Stimulated activated CD4-positive, alpha-beta T cell treated with anti-CD3 and anti-CD28 coated beads, Interleukin-12 subunit alpha, Interleukin-12 subunit beta, amount 100 ng/mL, for 24 hours (primary cell): Measurements from ENCODE around the gene TNFRSF18.
"Not testable (repeated sequence)": the region's sequence is repeated elsewhere in the genome, so short reads cannot be mapped to it uniquely, and the experiment has no call there.

ENCODE experiments used
- DNase-seq, 2 experiments: peaks; one replicate each; pipeline ENCODE4 v3.0.0-alpha.2; 2020; ENCODE audit warnings: low read depth in 2 of 2

TNFRSF18 gene, protein sequence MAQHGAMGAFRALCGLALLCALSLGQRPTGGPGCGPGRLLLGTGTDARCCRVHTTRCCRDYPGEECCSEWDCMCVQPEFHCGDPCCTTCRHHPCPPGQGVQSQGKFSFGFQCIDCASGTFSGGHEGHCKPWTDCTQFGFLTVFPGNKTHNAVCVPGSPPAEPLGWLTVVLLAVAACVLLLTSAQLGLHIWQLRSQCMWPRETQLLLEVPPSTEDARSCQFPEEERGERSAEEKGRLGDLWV

DNA sequence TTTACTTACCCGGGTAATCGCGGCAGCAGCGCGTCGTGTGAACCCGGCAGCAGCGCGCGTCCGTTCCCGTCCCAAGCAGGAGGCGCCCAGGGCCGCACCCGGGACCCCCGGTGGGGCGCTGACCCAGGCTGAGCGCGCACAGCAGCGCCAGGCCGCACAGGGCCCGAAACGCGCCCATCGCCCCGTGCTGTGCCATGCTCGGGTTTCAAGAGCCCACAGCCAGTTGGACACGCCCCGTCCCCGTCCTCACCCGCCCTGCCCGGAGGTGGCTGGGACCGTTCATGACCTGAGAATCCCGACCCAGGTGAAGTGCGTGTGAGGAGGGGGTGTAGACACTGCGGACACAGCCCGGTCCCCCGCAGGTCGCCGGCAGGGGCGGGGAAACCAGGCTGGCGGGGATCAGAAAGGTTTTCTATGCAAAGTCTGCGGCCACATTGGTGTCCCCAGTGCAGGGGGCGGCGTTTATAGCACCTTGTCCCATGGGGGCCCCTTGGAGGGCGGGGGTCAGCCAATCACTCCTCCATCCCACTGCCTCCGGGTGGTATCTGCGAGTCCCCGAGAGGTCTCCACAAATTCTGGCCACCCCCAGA is at the start of gene TNFRSF18:
Gene TNFRSF18 (minus strand): TSS at position 217 of the 590 bp plus-strand sequence. CDS start 21 bp downstream, at position 196.
- DNase-seq: no peak

DNA sequence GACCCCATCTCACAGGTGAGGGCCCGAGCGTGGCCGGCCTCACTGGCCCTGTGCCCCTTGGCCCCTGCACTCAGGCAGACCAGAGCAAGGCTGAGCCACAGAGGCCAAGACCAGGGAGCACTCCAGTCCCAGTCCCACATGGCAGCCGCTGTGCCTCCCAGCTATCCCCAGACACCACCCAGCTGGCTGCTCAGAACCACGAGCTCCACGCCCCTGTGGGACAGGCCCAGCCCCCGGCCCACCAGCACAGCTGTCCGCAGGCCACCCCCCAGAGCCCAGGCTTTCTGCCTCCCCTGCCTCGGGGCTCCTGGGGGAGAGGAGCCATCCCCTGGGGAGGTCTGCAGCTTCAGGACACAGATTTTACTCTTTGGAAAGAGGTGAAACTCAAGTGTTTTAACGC is 49.2 kb upstream of the TNFRSF18 start:
- no peak for DNase-seq

DNA sequence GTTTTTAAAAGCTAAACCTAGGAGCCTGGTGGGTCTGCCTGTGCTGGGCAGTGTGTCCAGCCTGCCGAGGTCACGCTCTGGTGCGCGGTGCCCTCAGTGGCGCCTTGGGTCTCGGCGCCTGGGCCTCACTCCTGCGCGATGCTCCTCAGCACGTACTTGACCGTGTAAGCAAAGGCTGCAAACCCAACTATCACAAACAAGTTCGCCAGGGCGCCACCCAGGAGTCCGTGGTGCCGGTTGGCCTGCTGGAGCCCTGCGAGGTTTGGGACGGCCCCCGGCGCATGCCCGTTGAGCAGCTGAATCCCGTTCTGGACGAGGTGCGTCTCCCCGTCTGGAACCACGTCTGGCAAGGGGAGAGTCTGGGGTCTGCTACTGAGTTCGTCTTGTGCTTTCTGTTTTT is 48.7 kb upstream of the TNFRSF18 start:
- DNase-seq: no peak

DNA sequence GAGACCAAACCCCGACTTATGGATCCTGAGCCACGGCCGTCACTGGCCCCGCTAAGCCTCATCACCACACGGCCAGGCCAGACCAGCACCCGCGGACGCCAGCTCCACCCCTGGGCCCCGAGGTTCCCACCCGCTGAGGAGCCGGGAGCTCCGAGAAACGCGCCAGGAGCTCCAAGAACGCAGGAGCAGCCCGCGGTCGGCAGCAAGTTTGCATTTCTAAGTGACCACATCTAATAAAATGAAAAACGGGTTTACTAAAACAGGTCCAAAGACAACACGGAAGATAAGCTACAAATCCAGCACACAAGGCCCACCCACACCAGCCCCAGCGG is 48.2 kb upstream of the TNFRSF18 start:
- no peak for DNase-seq

DNA sequence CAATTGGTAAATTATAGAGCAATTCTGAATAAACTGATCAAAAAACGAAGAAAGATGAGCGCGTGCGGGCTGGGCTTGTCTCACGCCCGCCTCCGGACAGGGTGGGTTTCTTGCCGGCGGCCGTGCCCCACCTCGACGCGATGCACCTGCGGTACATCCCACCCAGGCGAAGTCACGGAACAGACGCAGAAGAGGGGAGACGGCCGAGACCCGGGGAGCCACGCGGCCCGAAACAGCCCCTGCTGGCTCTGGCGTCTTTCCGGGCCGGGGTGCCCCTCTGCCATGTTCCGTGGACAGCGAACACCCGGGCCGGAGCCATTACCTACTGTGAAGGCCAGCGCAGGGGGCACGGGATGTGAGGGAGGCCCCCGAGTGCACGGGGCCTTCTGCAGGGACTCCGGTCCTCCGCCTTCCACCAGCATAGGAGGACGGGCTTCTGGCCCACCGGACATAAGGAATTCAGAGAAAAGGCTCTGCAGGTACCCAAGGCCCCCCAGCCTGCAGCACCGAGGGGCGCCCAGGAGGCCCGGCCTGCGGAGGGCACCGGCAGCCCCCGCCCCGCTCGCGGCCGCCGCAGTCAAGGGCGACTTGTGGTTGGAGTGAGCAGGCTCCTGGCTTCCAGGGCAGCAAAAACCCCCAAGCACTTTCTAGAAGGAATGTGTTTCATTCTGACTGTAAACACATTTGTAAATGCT is 47.7 kb upstream of the TNFRSF18 start:
- DNase-seq: no peak

DNA sequence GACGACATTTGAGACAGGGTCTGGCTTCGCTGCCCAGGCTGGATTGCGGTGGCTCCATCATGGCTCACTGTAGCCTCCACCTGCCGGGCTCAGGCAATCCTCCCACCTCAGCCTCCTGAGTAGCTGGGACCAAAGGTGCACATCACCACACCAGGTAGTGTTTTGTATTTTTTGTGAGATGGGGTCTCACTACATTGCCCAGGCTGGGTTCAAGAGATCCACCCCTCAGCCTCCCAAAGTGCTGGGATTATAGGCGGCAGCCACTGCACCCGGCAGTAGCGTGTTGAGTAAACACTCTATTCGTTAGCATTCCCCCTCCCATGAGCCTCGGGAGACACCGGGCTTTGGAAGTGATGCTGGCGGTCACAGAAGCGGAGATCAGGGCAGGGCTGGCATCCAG is 46.9 kb upstream of the TNFRSF18 start:
- no peak for DNase-seq

DNA sequence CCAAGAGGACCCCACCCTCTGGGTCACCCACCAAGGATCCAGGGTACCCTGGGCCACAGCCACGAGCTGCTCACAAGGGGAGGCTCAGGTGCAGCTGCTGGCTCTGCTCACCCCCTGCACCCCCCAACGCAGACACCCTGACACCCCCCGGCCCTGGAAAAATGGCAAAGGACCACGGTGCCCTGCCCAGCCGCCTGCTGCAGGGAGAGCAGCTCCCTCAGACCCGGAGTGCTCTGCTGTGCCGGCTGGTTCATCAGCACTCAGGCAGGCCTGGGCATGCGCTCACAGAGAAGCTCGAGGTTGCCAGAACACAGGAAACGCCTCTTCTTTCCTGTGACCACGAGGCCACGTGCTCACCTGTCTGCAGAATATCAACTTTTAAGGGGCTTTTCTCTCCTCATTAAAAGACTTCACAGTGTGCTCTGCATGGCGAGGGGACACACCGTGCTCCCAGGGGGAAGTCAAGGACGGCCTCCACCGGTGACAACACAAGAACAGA is 44.4 kb upstream of the TNFRSF18 start:
- DNase-seq: peak; percentile 46 to 48

DNA sequence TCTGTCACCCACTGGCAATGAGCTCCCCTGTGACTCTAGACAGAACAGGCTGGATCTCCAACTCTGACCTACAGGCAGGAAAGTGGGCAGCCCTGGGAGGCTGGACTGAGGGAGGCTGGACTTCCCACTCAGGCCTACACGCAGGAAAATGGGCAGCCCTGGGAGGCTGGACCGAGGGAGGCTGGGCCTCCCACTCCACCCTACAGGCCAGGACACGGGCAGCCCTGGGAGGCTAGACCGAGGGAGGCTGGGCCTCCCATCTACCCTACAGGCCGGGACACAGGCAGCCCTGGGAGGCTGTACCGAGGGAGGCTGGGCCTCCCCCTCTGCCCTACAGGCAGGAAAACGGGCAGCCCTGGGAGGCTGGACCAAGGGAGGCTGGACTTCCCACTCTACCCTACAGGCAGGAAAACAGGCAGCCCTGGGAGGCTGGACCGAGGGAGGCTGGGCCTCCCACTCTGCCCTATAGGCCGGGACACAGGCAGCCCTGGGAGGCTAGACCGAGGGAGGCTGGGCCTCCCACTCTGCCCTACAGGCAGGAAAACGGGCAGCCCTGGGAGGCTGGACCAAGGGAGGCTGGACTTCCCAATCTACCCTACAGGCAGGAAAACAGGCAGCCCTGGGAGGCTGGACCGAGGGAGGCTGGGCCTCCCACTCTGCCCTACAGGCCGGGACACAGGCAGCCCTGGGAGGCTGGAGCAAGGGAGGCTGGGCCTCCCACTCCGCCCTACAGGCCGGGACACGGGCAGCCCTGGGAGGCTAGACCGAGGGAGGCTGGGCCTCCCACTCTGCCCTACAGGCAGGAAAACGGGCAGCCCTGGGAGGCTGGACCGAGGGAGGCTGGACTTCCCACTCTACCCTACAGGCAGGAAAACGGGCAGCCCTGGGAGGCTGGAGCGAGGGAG is 41.9 kb upstream of the TNFRSF18 start:
- not testable (repeated sequence) for DNase-seq

DNA sequence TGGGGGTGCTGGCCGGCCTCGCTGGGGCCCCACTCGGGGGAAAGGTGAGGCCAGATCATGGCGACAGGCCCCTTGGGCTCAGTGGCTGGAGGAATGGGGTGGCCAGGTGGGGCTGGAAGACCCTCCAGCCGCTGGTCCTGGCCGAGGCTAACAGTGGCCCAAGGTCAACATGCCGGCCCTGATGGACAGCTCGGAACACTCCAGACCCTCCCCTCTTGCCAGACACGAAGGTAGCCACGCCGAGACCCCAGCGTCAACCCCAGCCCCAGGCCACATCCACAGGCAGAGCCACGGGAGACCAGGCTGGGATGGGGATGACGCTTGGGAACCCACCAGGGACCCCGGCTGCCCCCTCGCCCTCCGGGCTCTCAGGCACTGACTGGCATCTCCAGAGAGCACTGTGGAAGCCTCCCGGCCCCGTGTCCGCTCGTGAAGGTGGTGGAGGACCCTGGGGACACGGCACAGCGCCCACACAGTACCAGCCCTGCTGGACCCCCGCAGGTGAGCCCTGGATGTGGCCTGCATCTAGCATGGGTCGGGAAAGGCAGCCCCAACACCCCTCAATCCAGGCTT is 41.0 kb upstream of the TNFRSF18 start:
- no peak for DNase-seq

DNA sequence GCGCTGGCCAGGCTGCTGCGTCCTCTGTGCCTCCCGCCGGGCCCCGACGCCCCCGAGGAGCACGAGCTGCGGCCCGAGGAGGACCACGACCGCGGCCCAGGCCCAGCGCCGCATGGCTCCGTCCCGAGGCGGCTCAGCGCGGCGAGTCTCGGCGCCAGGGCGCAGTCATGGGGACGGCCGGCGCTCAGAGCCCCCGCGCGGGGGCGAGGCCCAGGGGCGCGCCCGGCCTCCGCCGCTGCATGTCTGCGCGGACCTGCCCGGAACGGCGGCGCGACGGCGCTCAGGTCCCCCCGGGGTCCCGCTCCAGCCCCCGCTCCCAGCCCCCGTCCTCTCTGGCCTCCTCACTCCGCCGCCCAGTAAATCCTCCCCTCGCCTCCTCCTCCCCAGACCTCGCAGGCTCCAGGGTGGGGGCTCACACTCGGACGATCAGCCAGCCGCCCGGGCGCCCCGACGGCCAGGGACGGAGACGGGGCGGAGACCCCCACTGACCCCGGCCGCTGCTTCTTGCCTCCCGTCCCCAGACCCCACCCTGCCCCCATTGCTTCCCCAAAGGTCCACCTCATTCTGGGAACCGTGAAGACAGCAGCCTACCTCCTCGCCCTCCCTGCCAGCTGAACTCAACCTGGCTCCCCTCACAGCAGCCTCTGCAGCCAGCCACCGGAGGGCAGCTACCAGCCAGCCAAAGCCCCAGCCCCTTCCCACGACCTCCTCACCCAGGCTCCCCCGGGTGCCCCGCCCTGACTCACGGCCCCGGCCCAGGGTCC is 40.4 kb upstream of the TNFRSF18 start, which contains the start of gene C1QTNF12:
Gene C1QTNF12 (minus strand): TSS at position 146 of the 764 bp plus-strand sequence. CDS start 32 bp downstream, at position 114.
- no peak for DNase-seq

DNA sequence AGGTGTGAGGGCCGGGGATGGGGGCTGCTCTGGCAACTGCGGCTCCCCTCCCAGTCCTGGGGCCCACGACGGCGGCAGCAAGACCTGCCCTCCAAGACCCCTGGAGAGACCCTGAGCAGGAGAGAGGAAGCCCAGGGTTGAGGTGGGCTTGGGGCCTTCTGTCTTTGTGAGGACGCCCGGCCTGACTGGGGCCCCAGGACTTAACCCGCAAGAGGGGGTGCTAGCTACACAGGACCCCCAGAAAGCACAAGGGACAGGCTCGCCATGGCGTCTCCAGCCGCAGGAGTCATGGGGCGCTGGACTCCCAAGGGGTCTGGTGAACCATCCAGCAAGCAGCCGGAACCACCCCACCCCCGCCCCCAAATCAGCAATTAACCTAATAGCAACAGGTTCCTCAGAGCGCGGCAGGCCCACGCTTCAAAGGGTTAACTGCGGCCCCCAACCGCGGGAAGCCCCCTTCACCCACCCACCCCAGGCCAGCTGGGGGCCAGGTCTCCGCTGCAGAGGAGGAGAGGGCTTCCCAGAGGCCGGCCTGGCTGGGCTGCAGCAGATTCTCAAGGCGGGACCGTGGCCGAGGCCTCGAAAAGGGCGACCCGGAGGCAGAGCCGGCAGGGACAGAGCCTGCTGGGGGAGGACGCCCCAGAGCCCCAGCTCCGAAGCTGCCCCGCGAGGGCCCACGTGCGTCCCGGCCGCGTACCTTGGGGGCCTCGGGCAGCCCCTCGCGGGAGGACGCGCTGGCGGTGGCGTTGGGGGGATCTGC is 39.6 kb upstream of the TNFRSF18 start:
- no peak for DNase-seq

DNA sequence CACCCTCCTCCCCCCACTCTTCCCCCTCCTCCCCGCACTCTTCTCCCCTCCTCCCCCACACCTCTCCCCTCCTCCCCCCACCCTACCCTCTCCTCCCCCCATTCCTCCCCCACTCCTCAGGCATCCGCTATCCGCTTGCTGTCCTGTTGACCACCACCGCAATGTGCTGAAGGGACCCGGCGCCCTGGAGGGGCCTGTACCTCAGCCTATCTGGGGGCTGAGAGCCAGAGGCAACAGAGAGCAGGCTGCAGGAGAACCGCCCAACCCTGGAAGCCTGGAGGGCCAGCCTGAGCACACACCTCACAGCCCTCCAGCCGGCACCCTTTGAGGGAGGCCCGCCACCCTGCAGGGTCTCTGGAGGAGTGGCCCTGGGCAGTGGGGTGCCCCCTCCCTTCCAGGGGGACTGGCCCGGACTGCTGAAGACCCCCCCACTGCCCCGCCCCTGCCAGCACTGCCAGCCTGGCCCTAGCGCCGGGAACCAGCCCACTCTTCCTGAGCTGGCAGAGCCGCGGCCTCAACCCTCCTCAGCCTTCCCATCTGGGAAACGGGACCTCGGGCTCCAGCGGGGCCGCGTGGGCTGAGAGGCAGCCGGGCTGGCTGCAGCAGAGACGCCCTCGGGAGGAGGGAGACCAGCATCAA is 38.9 kb upstream of the TNFRSF18 start:
- DNase-seq: no peak

DNA sequence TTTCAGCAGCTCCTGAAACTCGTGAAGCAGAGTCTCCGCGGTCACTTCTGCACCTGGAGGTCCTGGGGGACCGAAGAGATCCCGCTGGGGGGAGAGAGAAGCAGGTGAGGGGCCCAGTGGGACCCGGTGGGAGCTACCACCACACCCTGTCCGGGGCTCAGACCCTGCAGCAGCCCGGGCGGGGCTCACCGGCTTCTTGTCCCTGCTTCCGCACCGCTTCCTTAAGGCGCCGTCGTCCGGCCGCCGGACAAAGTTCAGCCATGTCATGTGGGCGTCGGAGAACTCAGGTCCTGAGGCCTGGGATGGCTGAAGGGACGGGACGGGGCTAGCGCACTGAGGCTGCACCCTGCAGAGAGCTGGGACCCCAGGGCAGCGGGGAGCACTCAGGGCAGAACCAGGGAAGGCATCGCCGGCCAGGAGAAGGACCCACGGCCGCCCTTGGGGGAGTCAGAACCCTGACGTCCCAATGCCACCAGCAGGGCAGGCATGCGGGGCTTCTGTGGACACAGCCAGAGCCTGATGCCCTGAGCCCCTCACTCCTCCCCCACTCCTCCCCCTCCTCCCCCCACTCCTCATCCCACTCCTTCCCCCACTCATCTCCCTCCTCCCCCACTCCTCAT is 37.9 kb upstream of the TNFRSF18 start:
- no peak for DNase-seq

DNA sequence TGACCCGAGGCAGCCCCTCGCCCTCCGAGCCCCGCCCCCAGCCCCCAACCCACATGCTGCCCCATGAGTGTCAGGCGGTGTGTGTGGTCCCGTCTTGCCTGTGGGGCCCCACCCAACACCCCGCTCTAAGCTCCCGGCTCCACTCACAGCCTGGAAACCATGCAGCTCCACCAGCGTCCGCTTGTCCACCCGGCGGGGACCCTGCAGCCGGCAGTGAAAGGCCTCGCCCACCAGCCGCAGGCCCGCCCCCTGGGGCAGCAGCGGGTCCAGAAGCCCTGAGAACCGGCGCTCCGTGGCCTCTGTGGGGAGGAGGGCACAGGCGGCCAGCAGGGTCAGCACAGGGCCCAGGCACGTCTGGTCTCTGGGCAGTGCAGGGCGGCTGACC is 37.4 kb upstream of the TNFRSF18 start:
- no peak for DNase-seq

DNA sequence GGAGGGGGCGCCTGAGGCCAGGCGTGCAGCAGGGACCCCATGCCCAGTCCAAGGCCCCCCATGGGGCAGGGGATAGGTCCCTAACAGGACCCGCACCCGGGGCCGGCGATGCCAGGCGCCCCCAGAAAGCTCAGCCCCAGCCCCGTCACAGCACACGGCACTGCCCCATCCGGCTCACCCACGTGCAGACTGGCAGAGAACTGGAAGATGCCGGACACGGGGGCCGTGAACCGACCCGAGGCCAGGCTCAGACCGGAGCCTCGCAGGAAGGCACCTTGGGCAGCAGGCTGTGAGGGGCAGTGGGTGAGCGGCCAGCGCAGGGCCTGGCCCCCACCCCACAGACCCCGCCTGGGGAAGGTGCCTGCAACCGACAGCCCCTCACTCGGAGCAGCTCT is 36.9 kb upstream of the TNFRSF18 start:
- DNase-seq: no peak

DNA sequence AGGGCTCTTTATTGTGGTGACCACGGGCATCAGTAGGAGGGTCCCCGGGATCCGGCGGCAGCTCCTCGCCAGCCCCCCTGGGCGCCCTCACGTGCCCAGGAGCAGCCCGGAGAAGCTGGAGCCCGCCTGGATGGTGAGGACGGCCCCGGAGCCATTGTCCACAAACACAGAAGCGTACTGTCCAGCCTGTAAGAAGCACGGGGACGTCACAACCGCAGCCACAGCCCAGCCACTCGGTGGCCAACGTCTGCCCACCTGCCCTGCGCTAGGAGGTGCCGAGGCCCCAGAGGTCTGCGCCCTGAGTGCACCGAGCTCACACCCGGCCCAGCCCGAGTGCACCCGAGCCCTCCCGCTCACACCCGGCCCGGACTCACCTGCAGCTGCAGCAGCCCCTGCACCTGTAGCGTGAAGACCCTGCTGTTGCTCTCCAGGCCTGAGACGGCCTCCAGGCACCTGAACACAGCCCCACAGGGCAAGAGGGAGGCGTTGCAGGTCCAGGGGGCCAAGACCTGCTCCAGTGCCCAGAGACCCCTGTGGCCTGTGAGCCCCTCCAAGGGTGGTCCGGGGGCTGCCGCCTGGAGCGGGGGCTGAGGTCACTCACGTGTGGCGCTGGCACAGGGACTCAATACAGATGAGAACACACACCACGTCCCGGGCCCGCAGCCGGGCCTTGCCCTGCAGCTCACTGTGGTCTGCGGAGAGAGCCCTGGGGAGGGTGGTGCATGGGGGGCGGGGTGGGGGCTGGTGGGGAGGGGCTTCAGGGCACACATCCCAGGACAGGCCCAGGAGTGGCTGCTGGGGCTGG is 36.3 kb upstream of the TNFRSF18 start:
- no peak for DNase-seq

DNA sequence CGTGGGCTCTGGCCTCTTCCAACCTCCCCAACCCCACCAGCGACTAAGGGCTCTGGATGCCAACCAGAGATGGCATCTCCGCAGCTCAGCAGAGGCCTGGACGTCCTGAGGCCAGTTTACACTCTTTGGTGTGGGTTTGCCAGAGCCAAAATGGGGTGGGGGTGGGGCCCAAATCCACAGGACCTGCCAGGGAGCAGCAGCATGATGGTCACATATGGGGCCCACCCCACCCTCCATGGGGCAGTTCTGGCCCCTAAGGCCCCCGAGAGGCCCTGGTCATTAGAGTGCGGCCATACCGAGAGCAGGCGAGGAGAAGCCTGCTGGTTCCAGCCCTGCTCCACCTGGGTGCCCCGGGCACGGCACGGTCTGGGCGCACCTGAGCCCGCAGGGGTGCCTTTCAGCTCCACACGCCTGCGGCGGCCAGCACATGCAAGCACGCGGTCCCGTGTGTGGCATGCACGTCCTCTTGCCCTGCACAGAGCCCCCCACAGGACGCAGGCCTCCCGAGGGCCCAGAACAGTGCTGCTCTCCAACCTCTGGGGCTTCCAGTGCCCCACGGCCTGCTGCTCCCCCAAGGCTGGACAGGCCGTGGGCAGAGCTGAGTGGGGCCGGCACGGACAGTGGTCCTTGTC is 35.3 kb upstream of the TNFRSF18 start:
- no peak for DNase-seq
